HG02973 (cell line): Measurements from ENCODE around the gene GABRB1.

ENCODE experiments used
- ATAC-seq: cut with Tn5 transposase; IDR thresholded peaks from one replicate; pipeline ENCODE4 v1.9.1; 2021; ENCODE audit warnings: moderate library complexity; ENCODE audit not compliant: unreplicated experiment

GABRB1 gene

GRCh38 chr4:47207555-47207954 is 176.2 kb downstream of the GABRB1 start:
- ATAC-seq: no peak

GRCh38 chr4:47209833-47210232 is 178.5 kb downstream of the GABRB1 start:
- no peak for ATAC-seq

GRCh38 chr4:47210828-47211227 is 179.5 kb downstream of the GABRB1 start:
- ATAC-seq: no peak

GRCh38 chr4:47213106-47213505 is 181.7 kb downstream of the GABRB1 start:
- no peak for ATAC-seq

- no peak for ATAC-seq
Measured at GRCh38 chr4:47213539-47213938, 182.2 kb downstream of the GABRB1 start.

GRCh38 chr4:47213971-47214370 is 182.6 kb downstream of the GABRB1 start:
- ATAC-seq: no peak

GRCh38 chr4:47215759-47216158 is 184.4 kb downstream of the GABRB1 start:
- ATAC-seq: no peak

- no peak for ATAC-seq
Measured at GRCh38 chr4:47217291-47217690, 185.9 kb downstream of the GABRB1 start.

- no peak for ATAC-seq
Measured at GRCh38 chr4:47217884-47218283, 186.5 kb downstream of the GABRB1 start.

- no peak for ATAC-seq
Measured at GRCh38 chr4:47218631-47219030, 187.3 kb downstream of the GABRB1 start.

- no peak for ATAC-seq
Measured at GRCh38 chr4:47219586-47219985, 188.2 kb downstream of the GABRB1 start.

GRCh38 chr4:47221721-47222120 is 190.4 kb downstream of the GABRB1 start:
- no peak for ATAC-seq

- ATAC-seq: no peak
Measured at GRCh38 chr4:47222276-47222675, 190.9 kb downstream of the GABRB1 start.

GRCh38 chr4:47224361-47224760 is 193.0 kb downstream of the GABRB1 start:
- ATAC-seq: no peak

GRCh38 chr4:47235721-47236120 is 204.4 kb downstream of the GABRB1 start:
- no peak for ATAC-seq

GRCh38 chr4:47238667-47239066 is 207.3 kb downstream of the GABRB1 start:
- no peak for ATAC-seq

- no peak for ATAC-seq
Measured at GRCh38 chr4:47239649-47240048, 208.3 kb downstream of the GABRB1 start.

- ATAC-seq: no peak
Measured at GRCh38 chr4:47251348-47252135, 220.2 kb downstream of the GABRB1 start.

GRCh38 chr4:47263721-47264120 is 232.4 kb downstream of the GABRB1 start:
- no peak for ATAC-seq

- no peak for ATAC-seq
Measured at GRCh38 chr4:47270201-47270888, 239.0 kb downstream of the GABRB1 start.

- no peak for ATAC-seq
Measured at GRCh38 chr4:47271291-47271690, 239.9 kb downstream of the GABRB1 start.

GRCh38 chr4:47274901-47275300 is 243.5 kb downstream of the GABRB1 start:
- no peak for ATAC-seq
